Ishikawa (cell line): ENCODE measurements around the gene IRF2.

Source experiments
- EP300 ChIP-seq: IDR thresholded peaks from 2 replicates; pipeline ENCODE4 v1.6.1; 2012; ENCODE audit warnings: borderline replicate concordance
- REST ChIP-seq: IDR thresholded peaks from 2 replicates; pipeline ENCODE4 v1.6.1; 2012; ENCODE audit warnings: low read depth, mild to moderate bottlenecking
- TAF1 ChIP-seq: IDR thresholded peaks from 2 replicates; pipeline ENCODE4 v1.6.1; 2012; ENCODE audit warnings: low read depth, mild to moderate bottlenecking
- TF ChIP-seq, protein P1 (sequence below): IDR thresholded peaks from 2 replicates; pipeline ENCODE4 v1.6.1; 2012

GRCh38 chr4:184489771-184490170 is 15.4 kb upstream of the IRF2 start:
- TF ChIP-seq, protein P1, sequence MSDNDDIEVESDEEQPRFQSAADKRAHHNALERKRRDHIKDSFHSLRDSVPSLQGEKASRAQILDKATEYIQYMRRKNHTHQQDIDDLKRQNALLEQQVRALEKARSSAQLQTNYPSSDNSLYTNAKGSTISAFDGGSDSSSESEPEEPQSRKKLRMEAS, result no peak
- TF ChIP-seq EP300 (no peak), REST (no peak), TAF1 (no peak)
